Measurements from ENCODE around the gene ZNF764.
A peak's percentile ranks its signal among the peaks of the same experiment; 100 is the strongest.
"Not testable (repeated sequence)": the region's sequence is repeated elsewhere in the genome, so short reads cannot be mapped to it uniquely, and the experiment has no call there.

ZNF764 gene

DNA sequence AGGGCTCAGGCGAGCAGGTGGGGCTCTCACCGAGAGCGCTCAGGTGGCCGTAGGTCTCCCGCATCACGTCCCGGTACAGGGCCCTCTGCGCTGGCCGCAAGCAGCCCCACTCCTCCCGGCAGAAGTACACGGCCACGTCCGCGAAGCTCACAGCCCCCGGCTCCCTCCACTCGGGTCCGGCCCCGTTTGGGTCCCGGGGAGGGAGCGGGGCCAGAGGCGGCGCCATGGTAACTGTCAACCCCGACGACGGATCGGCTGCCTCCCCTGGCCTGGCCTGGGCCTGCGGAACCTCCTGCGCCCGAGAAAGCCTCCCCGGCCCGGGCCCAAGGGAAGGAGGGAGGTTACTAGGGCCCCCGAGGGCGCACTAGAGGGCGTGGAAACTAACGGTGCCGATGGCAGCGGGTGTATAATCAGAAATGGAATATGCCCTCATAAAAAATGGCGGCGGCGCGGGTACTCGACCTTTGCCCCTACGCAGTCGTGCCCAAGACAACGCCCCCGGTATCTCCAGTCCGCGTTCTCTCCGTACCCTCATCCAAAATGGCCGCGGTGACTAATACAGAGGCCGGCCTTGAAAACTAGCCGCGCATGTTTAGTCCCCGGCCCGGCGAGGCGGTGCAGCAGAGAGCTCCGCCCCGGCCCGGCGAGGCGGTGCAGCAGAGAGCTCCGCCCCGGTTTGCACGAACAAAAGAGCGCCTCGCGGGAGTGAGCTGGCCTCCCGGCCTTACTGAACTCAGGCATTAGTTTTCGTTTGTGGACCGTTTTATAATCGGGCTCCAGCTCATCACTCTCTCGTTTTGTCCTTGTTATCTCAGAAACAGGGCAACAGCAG lies at the start of gene ZNF764:
Gene ZNF764, minus strand, starts transcription at position 418 of the 832 bp plus-strand sequence. Its CDS starts 192 bp downstream, at position 226.
- DNase-seq (ENCODE audit: low read depth): peak; percentile 97

DNA sequence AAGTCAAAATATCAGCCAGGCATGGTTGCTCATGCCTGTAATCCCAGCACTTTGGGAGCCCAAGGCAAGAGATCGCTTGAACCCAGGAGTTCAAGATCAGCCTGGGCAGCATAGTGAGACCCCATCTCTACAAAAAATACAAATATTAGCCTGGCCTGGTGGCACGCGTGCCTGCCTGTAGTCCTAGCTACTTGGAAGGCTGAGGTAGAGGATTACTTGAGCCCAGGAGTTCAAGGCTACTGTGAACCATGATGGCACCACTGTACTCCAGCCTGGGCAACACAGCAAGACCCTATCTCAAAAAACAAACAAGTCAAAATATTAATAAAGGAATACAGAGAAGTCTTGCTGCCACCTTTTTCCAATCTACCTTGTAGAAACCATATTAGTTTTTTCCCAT lies 47.8 kb upstream of the ZNF764 start:
- no peak for DNase-seq (ENCODE audit: low read depth)

DNA sequence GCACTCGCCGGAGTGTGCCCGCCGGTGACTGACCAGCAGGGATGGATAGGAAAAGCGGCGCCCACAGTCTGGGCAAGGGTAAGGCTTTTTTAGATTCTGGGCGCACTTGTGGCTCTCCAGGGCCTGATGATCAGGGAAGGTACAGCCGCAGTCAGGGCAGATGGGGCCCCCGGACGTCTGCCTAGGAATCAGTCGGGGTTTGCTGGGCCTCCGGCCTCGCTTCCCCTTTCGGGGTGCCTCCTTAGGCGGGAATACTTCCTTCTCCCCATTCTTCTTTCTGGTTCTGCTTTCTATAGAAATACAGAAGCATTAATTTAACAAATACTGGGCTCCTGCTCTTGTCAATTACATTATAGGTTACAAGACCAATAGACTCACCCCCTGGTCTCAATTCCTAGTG lies 47.0 kb upstream of the ZNF764 start:
- DNase-seq (ENCODE audit: low read depth): no peak

DNA sequence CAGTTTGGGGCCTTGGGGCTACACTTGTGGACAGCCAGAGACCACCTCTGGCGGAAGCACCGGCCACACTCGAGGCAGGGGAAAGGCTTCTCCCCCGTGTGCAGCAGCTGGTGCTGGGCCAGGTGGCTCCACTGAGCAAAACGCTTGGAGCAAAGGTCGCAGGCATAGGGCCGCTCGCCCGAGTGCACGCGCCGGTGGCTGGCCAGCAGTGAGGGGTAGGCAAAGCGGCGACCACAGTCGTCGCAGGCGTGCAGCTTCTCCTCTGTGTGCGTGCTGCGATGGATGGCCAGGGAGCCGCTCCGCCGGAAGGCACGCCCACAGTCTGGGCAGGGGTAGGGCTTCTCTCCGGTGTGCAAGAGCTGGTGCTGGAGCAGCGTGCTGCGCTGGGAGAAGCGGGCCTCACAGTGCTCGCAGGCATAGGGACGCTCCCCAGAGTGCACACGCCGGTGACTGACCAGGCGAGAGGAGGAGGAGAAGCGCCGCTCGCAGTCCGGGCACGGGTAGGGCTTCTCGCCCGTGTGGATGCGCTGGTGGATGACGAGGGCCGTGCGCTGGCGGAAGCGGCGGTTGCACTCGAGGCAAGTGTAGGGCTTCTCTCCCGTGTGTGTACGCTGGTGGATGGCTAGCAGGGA lies 46.3 kb upstream of the ZNF764 start:
- no peak for DNase-seq (ENCODE audit: low read depth)

DNA sequence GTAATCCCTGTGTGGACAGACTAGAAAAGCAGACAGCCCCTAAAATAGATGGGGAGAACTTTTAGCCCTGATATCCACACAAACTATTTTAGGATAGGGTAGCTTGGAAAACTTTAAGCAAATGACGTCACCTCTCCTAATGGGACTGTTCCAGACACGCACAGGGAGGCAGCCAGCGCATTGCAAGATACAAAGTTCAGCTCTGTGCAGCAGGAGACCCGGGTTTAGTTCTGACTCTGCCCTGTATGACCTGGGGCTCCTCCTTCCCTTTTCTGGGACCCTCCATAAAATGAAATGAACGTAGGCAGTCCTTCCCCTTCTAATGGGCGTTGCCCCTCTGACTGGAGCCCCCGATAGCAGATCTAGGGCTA lies 45.8 kb upstream of the ZNF764 start:
- DNase-seq (ENCODE audit: low read depth): no peak

DNA sequence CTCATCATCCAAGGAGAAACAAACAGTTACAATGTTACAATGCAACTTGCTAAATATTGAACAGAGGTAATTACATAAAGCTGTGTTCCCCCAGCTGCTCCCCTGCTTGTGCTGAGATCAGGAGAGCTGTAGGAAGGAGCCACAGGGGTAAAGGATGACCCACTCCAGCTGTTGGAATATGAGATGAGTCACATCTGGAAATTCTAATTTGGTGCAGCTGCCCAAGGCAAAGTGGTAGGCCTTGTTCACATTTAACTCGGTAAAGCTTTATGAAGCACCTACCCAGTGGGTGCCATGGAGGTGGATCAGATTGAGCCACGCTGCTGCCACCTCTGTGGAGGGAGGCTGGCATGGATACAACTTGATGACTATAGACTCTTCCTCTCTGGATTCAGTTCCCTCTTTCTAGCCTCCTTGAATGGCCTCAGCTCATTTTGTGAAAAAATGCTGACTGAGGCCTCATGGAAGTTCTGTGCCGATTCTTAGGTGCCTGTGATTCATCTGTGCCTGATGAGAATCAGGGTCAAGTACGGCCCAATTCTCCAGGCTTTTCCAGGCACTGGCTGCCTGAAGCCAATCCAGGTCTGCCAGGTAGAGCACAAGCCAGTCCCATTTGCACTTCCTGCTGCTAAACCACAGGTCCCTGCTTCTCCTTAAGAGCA lies 44.6 kb upstream of the ZNF764 start:
- DNase-seq (ENCODE audit: low read depth): no peak

DNA sequence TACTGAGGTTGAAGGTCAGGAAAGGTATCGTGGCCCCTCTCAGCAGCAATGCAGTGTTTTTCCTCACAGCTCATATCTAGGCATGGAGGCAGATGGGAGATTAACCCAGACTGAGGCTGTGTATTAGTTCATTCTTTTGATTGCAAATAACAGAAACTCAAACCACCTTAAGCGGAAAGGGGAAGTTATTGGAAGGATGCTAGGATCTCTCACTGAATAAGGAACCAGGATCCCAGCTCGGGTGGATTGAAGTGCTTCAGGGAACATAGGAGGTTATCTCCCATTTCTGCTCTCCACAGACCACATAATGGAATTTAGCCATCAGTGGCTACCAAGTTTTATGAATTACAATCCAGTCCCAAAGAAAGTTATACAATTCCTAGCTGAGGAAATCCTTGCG lies 43.8 kb upstream of the ZNF764 start:
- DNase-seq (ENCODE audit: low read depth): no peak

DNA sequence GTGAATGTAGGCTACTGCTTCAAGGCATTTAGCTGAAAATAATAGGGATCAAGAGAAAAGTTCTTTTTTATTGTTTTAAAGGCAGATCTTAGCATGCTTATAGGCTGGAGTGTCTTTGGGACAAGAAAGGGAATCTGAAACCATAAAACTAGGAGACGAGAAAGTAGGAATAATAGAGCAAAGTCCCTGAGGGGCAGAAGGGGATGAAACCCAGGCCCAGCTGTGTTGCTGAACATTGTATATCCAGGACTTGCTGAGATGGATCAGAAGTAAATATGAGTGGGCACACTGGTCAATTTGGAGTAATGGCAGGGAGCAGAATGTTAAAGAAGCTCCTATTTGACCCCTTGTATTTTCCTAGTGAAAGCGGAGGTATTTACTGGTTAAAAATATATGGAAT lies 42.8 kb upstream of the ZNF764 start:
- DNase-seq (ENCODE audit: low read depth): no peak

DNA sequence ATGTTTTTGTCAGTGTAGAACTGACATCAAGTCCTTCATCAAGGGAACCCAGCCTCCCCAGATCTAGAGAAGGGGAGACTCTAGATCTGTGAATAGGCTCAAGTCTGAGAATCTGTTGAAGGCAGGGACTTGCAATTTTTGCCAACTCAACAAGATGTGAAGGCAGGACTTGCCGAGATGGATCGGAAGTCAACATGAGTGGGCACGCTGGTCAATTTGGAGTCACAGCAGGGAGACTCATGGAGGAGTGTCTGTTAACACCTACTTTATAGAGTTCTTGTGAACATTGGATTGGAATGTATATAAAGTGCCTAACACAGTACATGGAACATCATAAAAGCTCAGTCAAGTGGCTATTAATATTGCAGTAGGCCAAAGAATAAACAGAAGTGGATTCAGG lies 42.0 kb upstream of the ZNF764 start:
- DNase-seq (ENCODE audit: low read depth): no peak

DNA sequence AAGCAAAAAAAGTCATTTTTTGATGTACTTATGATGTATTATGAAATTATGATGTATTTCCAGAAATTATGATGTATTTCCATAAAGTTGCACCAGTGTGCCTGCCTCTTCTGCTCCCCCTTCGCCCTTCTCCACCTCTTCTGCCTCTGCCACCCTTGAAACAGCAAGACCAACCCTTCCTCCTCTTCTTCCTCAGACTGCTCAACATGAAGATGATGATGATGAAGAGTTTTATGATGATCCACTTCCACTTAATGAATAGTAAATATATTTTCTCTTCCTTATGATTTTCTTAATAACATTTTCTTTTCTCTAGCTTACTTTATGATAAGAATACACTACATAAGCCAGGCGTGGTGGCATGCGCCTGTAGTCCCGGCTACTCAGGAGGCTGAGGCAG lies 34.7 kb upstream of the ZNF764 start:
- DNase-seq (ENCODE audit: low read depth): no peak

DNA sequence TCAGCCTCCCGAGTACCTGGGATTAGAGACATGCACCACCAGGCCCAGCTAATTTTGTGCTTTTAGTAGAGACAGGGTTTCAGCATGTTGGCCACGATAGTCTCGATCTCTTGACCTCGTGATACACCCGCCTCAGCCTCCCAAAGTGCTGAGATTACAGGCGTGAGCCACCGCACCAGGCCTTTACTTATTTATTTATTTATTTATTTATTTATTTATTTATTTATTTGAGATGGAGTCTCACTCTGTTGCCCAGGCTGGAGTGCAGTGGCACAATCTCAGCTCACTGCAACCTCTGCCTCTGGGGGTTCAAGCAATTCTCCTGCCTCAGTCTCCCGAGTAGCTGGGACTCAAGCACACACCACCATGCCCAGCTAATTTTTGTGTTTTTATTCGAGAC lies 32.7 kb upstream of the ZNF764 start:
- not testable (repeated sequence) for DNase-seq (ENCODE audit: low read depth)

DNA sequence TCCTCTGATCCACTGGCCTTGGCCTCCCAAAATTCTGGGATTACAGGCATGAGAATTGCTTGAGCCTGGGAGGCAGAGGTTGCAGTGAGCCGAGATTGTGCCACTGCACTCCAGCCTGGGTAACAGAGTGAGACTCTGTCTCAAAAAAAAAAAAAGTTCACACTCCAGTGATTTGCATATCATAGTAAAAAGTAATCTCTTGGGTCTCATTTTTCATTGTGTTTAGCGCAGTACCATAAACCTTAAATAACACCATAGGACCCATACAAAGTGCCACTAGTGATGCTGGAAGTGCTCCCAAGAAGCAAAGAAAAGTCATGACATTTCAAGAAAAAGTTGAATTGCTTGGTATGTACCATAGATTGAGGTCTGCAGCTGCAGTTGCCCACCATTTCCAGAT lies 31.4 kb upstream of the ZNF764 start:
- not testable (repeated sequence) for DNase-seq (ENCODE audit: low read depth)

DNA sequence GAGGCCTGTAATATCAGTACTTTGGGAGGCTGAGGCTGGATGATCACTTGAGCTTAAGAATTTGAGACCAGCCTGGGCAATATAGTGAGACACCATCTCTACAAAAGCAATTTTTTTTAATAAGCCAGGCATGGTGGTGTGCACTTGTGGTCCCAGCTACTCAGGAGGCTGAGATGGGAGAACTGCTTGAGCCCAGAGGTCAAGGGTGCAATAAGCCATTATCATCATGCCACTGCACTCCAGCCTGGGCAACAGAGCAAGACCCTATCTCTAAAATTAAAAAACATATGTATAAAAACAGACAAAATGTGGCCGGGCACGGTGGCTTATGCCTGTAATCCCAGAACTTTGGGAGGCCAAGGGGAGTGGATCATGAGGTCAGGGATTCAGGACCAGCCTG lies 30.5 kb upstream of the ZNF764 start:
- no peak for DNase-seq (ENCODE audit: low read depth)

DNA sequence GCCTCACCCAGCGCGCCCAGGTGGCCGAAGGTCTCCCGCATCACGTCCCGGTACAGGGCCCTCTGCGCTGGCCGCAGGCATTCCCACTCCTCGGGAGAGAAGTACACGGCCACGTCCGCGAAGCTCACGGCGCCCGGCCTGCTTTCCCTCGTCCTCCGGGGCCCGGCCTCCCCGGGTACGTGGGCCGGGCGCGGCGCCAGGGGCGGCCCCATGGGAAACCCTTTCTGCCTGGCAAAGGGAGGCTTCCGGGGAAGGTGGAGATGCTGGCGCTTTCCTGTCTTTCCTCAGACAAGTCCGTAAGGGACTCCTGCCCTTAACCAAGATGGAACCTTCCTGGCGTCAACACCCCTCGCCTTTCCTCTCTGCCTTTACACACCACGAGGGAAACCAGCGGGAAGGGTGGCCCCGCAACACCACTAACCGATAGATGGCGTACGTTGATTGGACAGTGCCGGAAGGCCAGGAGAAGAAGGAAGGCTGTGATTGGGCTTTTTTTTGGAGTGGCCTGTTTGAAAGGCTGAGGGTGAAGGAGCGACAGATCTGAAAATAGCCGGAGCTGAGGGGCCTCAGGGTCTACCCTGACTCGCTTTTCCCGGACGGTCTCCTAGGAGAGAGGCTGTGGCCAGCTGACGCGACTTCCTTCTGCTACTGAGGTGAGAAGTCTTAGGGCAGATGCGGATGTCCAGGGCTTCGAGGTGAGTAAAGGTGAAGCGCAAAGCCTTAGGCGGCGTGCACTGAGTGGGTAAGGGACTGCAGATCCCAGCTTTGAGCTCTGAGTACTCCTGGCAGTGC lies 27.4 kb upstream of the ZNF764 start, which contains the start of gene ZNF785:
Gene ZNF785, minus strand, starts transcription at position 298 of the 792 bp plus-strand sequence. Its CDS starts 86 bp downstream, at position 212.
- peak; percentile 88 for DNase-seq (ENCODE audit: low read depth)

DNA sequence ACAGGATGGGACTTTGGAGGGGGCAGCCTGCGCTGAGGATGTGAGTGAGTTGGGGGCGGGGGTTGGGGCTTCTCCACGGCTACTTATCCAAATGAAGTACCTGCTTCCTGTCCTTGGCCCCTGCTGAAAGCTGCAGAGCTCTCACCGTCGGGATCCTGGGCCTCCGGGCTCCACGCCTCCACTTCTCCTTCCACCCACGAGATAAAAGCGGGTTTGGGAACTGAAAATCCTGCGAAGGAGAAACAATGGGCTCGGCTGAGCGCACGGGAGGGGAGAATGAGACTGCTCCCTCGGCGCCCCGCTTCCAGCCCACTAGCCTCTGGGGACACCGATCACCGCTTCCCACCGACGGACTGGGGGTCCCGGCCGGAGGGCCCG lies 26.8 kb upstream of the ZNF764 start:
- DNase-seq (ENCODE audit: low read depth): no peak

DNA sequence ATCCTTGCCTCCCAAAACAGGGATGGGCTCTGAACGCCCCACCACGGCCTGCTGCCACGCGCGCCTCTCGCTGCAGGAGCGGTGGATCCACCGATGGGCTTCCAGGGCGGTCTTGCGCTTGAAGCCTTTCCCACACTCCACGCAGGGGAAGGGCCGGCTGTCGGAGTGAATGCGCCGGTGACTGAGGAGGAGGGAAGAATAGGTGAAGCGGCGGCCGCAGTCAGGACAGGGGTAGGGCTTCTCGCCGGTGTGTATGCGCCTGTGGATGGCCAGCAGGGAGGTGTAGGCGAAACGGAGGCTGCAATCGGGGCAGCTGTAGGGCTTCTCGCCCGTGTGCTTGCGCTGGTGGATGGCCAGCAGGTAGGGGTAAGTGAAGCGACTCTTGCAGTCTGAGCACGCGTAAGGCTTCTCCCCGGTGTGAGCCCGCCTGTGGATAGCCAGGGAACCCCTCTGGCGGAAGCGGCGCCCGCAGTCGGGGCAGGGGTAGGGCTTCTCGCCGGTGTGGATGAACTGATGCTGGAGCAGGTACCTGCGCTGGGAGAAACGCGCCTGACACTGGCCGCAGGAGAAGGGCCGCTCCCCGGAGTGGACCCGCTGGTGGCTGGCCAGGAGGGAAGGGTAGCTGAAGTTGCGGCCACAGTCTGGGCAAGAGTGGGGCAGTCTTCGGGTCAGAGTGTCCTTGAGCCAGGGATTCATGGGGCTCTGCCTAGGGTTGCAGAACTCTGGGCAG lies 24.6 kb upstream of the ZNF764 start:
- no peak for DNase-seq (ENCODE audit: low read depth)

DNA sequence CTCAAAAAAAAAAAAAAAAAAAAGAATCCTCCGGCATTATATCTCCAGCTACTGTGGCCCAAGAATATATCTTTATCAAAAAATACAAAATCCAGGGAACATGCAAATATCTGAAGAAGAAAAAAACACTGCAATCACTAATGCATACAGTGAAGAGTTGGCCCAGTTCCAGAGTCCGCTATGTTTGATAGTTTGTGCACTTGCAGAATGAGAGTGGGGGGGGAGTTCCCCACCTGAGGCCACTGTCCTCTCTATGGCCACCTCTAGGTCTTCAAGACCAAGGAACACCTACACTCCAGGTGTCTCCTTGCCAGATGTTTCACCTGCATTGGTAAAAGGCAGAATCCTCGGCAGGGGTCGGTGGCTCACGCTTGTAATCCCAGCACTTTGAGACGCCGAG lies 23.3 kb upstream of the ZNF764 start:
- no peak for DNase-seq (ENCODE audit: low read depth)

DNA sequence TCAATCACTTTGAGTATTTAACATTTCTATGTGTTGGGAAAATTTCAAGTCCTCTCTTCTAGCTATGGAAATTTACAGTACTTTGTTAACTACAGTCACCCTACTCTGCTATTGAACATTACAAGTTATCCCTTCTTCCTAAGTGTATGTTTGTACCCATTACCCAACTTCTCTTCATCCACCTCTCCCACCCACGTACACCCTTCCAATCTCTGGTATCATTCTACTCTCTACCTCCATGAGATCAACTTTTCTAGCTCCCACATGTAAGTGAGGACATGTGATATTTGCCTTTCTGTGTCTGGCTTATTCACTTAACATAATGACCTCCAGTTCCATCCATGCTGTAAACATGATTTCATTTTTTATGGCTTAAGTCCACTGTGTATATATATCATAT lies 16.5 kb upstream of the ZNF764 start:
- no peak for DNase-seq (ENCODE audit: low read depth)

DNA sequence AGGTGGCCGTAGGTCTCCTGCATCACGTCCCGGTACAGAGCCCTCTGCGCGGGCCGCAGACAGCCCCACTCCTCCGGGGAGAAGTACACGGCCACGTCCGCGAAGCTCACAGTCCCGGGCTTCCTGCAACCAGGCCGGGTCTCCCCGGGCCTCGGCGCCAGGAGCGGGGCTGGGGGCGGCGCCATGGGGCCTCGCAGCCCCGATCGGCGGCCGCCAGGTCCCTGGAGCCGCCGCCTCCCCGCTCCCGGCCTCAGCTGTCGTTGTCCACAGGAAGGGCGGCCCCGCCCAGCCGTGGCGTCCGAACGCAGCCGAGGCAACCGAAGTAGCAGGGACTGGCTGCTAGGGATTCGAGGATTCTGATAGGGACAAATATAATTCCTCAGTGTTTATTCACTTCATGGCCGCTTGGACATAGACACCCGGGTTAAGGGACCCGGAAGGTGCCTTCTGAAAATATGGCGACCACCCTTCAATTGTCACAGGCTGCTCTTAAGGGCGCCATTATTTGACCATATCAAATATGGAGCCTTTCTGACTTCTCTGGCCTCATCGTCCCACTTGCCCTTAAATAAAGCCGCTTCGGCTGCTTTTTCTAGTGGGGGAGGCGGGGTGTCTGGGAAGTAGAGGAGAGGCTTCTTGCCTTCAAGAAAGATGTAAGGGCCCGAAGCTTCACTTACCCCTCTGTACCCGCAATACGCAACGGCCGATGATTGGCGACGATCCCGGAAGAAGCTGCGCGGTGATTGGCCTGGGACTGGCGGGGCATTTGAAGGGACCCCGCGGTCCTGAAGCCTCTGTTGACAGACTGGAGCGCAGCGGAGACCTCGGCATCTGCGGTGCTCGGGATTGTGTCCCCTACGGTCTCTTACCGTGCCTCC lies 13.5 kb upstream of the ZNF764 start, which contains the start of gene ZNF688:
Gene ZNF688, minus strand, starts transcription at position 270 of the 878 bp plus-strand sequence. Its CDS starts 85 bp downstream, at position 185.
- DNase-seq (ENCODE audit: low read depth): peak; percentile 94

DNA sequence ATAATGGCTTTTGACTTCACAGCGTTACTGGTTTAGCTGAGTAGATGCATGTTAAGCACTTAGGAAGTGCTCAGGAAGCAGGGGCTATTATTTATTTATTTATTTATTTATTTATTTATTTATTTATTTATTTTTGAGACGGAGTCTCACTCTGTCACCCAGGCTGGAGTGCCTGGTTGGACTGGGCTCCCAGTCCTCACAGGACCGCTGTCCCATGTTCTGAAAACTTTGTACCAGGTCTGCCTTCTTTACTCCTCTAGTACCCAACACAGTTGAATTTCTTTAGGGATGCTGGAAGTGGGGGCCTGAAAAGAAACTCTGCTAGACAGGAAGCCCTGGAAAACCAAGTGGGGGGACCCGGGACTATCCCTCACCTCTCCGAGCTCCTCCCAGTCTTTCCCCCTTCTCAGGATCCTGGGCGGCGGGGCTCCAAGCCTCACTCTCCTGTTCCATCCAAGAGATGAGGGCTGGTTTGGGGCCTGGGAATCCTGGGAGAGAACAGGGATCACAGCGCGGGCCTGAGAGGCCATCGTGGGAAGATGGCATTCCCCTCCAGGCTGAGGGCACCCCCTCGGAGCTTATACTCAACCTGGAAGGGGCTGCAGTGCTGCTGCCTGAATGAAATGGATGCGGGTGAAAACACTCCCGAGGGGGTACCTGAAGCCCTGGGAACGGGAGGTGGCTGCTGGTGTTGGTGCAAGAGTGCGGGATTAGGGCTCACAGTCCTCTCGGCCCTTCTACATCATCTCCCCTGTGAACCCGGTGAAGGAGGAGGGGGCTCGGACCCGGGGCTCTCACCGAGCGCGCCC lies 12.7 kb upstream of the ZNF764 start:
- DNase-seq (ENCODE audit: low read depth): no peak
